Measurements from ENCODE around the gene KLK11.

Gene KLK11

GRCh38 chr19:51030631-51031030 is 4.2 kb upstream of the KLK11 start:
- TF ChIP-seq CTCF (IDR thresholded peaks at IDR 0.05; ENCODE audit: insufficient read depth, low read depth, low read length, missing control alignments): no peak
- no peak overlapping the region for H3K4me3 ChIP-seq (ENCODE audit: low read depth, low read length)
- DNase-seq (ENCODE audit: low read depth): no peak

DNA sequence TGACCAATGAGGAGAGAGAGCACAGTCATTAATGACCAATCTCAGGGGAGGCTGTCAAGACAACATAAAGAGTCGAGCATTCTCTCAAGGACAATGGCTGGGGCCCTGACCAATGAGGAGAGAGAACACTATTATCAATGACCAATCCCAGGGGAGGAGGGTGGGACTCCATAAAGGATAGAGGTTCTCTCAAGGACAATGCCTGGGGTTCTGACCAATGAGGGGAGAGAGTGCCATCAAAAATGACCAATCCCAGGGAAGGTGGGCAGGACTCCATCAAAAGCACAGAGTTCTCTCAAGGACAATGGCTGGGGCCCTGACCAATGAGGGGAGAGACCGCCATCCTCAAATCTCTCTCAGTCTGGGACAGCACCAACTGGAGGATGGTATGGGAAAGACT is 3.3 kb upstream of the KLK11 start:
- no peak for TF ChIP-seq CTCF (IDR thresholded peaks at IDR 0.05; ENCODE audit: insufficient read depth, low read depth, low read length, missing control alignments)
- H3K4me3 ChIP-seq (ENCODE audit: low read depth, low read length): no peak overlapping the region
- peak; percentile 11 for DNase-seq (ENCODE audit: low read depth)

DNA sequence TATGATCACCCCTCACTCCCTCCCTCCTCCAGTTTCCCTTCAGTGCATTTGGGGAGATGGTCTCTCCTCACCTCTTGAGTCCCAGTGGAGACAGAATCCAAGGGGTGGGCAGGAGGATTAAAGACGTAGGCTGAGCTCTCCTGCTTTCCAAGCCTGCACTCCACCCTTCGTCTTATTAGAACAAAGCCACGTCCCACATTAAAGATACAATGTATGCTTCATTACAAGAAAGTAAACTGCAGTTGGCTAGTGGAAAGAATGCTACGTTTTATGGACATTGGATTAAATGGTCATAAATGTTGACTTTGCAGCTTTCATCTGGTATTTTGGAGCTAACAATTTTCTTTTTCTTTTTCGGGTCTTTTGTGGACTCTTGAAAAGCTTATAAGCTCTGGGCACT is 1.5 kb upstream of the KLK11 start:
- no peak for DNase-seq (ENCODE audit: low read depth)
- TF ChIP-seq CTCF (IDR thresholded peaks at IDR 0.05; ENCODE audit: insufficient read depth, low read depth, low read length, missing control alignments): no peak
- no peak overlapping the region for H3K4me3 ChIP-seq (ENCODE audit: low read depth, low read length)

DNA sequence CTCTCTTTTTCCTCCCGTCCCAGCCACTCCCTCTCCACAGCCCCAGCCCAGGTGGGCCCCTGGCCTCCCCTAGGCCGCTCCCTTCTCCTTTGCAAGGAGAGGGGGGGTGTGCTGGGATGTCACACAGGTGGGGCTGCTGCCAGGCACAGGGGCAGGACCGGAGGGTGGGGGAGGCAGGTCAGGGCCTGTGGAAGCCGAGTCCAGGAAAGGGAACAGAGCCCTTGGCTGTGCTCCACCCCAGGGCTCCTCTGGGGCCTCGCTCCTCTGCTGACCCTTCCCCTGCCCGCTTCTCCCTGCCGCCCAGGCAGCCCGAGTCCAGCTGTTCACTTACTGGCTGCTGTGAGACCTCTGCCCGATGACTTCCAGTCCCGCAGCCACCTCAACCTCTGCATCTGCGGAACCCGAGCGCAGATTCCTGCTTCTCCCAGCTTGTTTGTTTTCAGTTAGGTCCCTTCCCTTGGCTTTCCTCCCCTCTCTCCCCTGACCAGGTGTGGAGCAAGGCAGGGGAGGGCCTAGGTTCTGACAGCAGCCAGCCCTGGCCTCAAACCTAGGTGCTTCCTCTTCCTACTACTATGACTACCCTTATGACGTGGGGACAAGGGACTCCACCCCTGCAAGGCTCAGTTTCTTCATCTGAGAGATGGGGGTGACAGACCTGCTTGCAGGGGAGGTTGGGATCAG is 850 bp upstream of the KLK11 start:
- no peak for DNase-seq (ENCODE audit: low read depth)
- no peak for TF ChIP-seq CTCF (IDR thresholded peaks at IDR 0.05; ENCODE audit: insufficient read depth, low read depth, low read length, missing control alignments)
- H3K4me3 ChIP-seq (ENCODE audit: low read depth, low read length): no peak overlapping the region

GRCh38 chr19:51025809-51026553 is 435 bp downstream of the KLK11 start:
- no peak for TF ChIP-seq CTCF (IDR thresholded peaks at IDR 0.05; ENCODE audit: insufficient read depth, low read depth, low read length, missing control alignments)
- no peak for DNase-seq (ENCODE audit: low read depth)

DNA sequence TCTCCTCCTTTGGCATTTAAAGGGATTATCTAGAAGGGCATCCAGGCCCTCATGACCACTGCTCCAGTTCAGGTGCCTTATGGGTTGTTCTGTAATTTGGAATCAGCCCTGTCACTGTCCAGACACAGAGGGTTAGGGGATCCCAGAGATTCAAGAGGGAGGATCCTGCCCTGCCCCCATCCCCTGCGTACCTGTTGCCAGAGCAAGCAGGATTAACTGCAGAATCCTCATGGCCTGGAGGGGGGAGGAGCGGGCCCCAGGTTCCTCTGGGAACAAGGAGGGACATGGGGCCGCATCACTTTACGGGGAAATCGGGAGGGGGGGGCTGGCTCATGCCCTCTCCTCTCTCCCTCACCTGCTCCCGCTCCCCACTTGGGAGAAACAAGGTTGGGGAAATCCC is 1.0 kb downstream of the KLK11 start:
- no peak for TF ChIP-seq CTCF (IDR thresholded peaks at IDR 0.05; ENCODE audit: insufficient read depth, low read depth, low read length, missing control alignments)
- H3K4me3 ChIP-seq (ENCODE audit: low read depth, low read length): no peak overlapping the region
- DNase-seq (ENCODE audit: low read depth): no peak

More at GRCh38 chr19:51025809-51026553, 435 bp downstream of the KLK11 start:
- H3K4me3 ChIP-seq (ENCODE audit: low read depth, low read length): no peak overlapping the region
